IPS DF 4.7 (cell line): ENCODE results near the gene FBXO5.

ENCODE experiments used
- DNase-seq: peaks from one replicate; pipeline ENCODE4 v3.0.0-alpha.2; 2013; ENCODE audit warnings: low spot score; ENCODE audit errors: extremely low read depth

The FBXO5 gene

DNA sequence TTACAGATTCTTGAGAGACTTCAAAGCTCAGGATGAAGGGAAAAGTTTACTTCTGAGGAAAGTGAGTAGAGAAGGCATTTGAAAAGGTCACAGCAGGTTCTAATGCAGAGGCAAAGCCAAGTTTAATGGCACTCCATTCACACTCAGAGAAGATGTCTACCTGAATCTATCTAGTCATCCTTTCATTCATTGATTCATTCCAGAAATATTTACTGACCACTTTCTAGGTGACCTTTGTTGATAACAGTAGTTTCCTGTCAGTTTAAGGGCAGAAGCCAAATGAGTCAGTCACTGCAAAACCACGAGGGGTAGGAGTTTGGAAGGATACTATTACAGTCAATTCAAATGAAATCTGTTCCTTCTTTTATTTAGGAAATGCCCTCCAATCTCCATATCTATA is 30.8 kb downstream of the FBXO5 start:
- no peak for DNase-seq

DNA sequence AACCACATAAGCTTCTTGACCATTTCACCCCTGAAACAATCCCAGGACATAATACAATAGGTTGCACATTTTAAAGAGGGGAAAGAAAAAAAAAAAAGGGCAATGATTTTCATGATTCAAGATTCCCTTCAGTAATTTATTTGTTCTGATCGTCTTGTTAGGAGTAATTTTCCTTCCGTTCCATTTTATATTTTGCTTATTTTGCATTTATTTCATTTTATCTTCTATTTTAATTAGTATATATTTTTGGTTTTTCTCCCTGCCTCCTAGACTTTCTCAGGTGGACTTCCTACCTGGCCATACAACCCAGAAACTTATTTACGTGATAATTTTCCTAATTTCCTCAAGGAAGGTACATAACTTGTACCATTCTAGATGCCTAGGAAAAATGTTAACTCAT is 32.6 kb downstream of the FBXO5 start:
- no peak for DNase-seq

DNA sequence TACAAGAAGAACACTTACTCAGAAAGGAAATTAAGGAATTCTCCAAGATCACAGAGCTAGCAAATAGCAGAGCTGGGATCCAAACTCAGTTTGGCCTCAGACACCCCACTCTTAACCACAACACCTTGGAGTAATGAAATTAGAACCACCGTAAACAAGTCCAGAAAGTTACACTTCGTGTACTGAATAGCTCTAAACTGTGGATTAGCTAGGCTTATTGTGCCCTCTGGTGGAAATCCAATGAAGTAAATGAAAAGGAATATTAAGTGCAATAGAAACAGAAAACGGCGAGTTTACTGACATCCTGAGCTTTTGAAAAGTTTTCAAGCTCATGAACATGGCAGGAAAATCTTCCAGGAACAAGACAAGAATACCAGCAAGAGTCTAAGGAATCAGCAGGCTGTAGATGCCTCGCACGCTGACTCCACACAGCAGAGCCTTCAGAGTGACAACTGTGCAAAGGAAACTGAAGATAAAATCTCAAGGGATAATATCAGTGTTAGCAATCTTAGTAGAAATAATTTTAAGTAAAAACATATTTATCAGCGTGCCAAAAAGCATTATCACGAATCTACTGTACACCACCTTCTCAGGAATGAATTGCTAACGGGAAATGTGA is 34.6 kb downstream of the FBXO5 start:
- no peak for DNase-seq

GRCh38 chr6:152946995-152947394 is 35.8 kb downstream of the FBXO5 start:
- DNase-seq: no peak

GRCh38 chr6:152946484-152946883 is 36.4 kb downstream of the FBXO5 start:
- DNase-seq: no peak

- no peak for DNase-seq
Measured at GRCh38 chr6:152943260-152943897, 39.5 kb downstream of the FBXO5 start.

- DNase-seq: no peak
Measured at GRCh38 chr6:152942319-152942869, 40.4 kb downstream of the FBXO5 start.

GRCh38 chr6:152941746-152942145 is 41.1 kb downstream of the FBXO5 start:
- no peak for DNase-seq

- no peak for DNase-seq
Measured at GRCh38 chr6:152932865-152933264, 50.0 kb downstream of the FBXO5 start.

GRCh38 chr6:152922706-152923105 is 60.1 kb downstream of the FBXO5 start:
- no peak for DNase-seq
